Activated naive CD8-positive, alpha-beta T cell treated with anti-CD3 and anti-CD28 coated beads, Interleukin-2, amount 10 ng/mL, durations not matched to agents 7 days and 5 days (primary cell): Measurements from ENCODE around the gene CHAD. TPM values are rescaled to one million over a fixed set of nuclear protein-coding genes. Genes with fewer than 3 reads are reported as not detected.

Experiments used
- ATAC-seq: fragments of 150-1000 bp; cut with Tn5 transposase; one replicate; pipeline ENCODE4 v1.10.0; 2021; ENCODE audit warnings: low read depth, moderate library complexity
- POLR2A ChIA-PET: fragments of 350-600 bp; sonication (Branson Sonifier 250); formaldehyde crosslinking; loops from one replicate; lab custom pipeline; 2021; ENCODE audit warnings: antibody characterized with exemption; lab: Charles Lee
- DNase-seq: peaks from one replicate; pipeline ENCODE4 v3.0.0; 2021
- H3K27ac Mint-ChIP-seq: one replicate; pipeline ENCODE4 v1.8.0; 2022; ENCODE audit warnings: mild to moderate bottlenecking, mixed read lengths
- H3K27me3 Mint-ChIP-seq: one replicate; pipeline ENCODE4 v1.8.0; 2022; ENCODE audit warnings: mild to moderate bottlenecking, moderate library complexity, mixed read lengths
- H3K36me3 Mint-ChIP-seq: one replicate; pipeline ENCODE4 v1.8.0; 2021; ENCODE audit warnings: mild to moderate bottlenecking, mixed read lengths
- H3K4me1 Mint-ChIP-seq: one replicate; pipeline ENCODE4 v1.8.0; 2021; ENCODE audit warnings: mixed read lengths
- H3K4me3 Mint-ChIP-seq: one replicate; pipeline ENCODE4 v1.8.0; 2022; ENCODE audit warnings: mild to moderate bottlenecking, moderate library complexity, mixed read lengths
- H3K9me3 Mint-ChIP-seq: one replicate; pipeline ENCODE4 v1.8.0; 2021; ENCODE audit warnings: mixed read lengths
- total RNA-seq, 2 experiments: library from RNA; stranded (reverse); gene quantifications; one replicate each; pipeline ENCODE4 v1.2.3, GENCODE V29; 2021

Gene CHAD
- total RNA-seq, 2 experiments from 2014 or later: not detected

DNA sequence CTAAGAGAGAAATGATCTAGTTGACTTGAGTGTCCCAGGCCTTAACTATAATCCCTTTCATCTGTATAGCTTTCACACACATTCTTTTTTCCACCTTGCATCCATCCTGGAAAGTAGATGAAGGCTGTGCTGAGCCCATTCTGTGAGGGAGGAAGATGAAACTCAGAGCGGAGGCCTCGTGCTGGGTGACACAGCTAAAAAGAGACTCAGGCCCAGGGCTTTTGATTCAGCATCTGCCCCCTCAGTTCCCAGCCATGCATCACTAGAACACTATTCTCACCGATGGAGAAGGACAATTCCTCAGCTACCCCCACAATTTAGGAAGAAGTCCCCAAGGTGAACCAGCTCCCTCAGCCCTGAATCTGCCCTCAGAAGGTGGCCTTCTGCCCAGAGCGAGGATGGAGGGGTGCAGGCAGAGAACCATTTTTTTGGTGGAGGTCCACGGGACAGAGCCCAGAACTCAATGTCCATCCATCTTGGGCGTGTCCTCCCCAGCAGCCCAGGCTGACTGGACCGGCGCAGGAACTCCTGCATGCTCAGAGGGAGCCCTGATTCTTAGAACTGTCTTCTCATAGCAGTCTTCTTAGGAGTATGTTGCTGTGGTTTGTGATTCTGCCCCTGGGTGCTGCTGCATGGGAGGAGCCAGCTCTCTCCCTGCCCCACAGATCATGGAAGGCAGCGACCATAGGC is 33.8 kb upstream of the CHAD start:
- POLR2A ChIA-PET: interaction anchor here (1.2 kb wide), 1 partner anchor 23 kb away, joined by 3 read pairs; no protein-coding TSS in a partner anchor
- no peak for ATAC-seq
- Mint-ChIP-seq H3K4me3 (no peak overlapping the region), H3K9me3 (no peaks in the 10 kb centered on the region), H3K27ac (no peak overlapping the region), H3K27me3 (peaks cover 10% of the 10 kb centered on the region), H3K4me1 (peaks cover 14% of the 10 kb centered on the region), H3K36me3 (no peaks in the 10 kb centered on the region)
- DNase-seq: no peak

GRCh38 chr17:50501054-50501453 is 32.4 kb upstream of the CHAD start:
- H3K27ac Mint-ChIP-seq: no peak overlapping the region
- no peak overlapping the region for H3K4me3 Mint-ChIP-seq
- peaks cover 14% of the 10 kb centered on the region for H3K4me1 Mint-ChIP-seq
- H3K36me3 Mint-ChIP-seq: no peaks in the 10 kb centered on the region
- ATAC-seq (no peak), DNase-seq (no peak)
- POLR2A ChIA-PET: no interaction called here
- H3K27me3 Mint-ChIP-seq: peaks cover 10% of the 10 kb centered on the region
- no peaks in the 10 kb centered on the region for H3K9me3 Mint-ChIP-seq

DNA sequence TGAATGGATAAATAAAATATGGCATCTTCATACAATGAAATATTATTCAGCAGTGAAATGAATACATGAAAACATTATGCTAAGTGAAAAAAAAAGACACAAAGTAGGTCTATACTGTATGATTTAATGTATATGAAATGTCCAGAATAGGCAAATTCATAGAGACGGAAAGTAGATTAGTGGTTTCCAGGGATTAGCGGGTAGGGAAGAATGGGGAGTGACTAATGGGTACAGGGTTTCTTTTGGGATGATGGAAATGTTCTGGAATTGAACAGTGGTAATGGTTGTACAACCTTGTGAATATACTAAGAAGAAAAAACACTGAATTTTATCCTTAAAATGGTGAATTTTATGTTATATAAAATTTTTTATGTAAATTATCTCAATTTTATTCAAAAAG is 31.0 kb upstream of the CHAD start:
- peaks cover 5% of the 10 kb centered on the region for H3K27me3 Mint-ChIP-seq
- ATAC-seq (no peak), DNase-seq (no peak)
- no peaks in the 10 kb centered on the region for H3K9me3 Mint-ChIP-seq
- H3K27ac Mint-ChIP-seq: no peak overlapping the region
- H3K4me1 Mint-ChIP-seq: peaks cover 10% of the 10 kb centered on the region
- H3K4me3 Mint-ChIP-seq: no peak overlapping the region
- no peaks in the 10 kb centered on the region for H3K36me3 Mint-ChIP-seq
- POLR2A ChIA-PET: no interaction called here

- H3K27ac Mint-ChIP-seq: no peak overlapping the region
- peaks cover 5% of the 10 kb centered on the region for H3K27me3 Mint-ChIP-seq
- POLR2A ChIA-PET: no interaction called here
- no peaks in the 10 kb centered on the region for H3K9me3 Mint-ChIP-seq
- ATAC-seq (no peak), DNase-seq (no peak)
- no peak overlapping the region for H3K4me3 Mint-ChIP-seq
- no peaks in the 10 kb centered on the region for H3K36me3 Mint-ChIP-seq
- peaks cover 7% of the 10 kb centered on the region for H3K4me1 Mint-ChIP-seq
Measured at GRCh38 chr17:50499270-50499669, 30.6 kb upstream of the CHAD start.

- H3K9me3 Mint-ChIP-seq: no peaks in the 10 kb centered on the region
- POLR2A ChIA-PET: no interaction called here
- no peaks in the 10 kb centered on the region for H3K4me1 Mint-ChIP-seq
- DNase-seq (no peak), ATAC-seq (no peak)
- no peak overlapping the region for H3K4me3 Mint-ChIP-seq
- no peak overlapping the region for H3K27ac Mint-ChIP-seq
- no peaks in the 10 kb centered on the region for H3K27me3 Mint-ChIP-seq
- no peaks in the 10 kb centered on the region for H3K36me3 Mint-ChIP-seq
Measured at GRCh38 chr17:50498021-50498874, 29.6 kb upstream of the CHAD start.

DNA sequence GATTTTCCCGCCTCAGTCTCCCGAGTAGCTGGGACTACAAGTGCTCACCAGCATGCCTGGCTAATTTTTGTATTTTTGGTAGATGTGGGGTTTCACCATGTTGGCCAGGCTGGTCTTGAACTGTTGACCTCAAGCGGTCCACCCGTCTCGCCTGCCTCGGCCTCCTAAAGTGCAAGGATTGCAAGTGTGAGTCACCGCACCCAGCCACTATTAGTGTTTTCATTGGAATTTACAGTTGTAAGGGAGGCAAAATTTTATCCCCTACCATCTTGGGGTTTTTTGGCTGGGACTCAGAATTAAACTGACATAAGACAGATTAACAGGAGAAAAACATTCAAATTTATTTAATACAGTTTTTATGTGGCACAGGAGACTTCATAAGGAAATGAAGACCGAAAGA is 27.2 kb upstream of the CHAD start:
- no peak for ATAC-seq
- Mint-ChIP-seq H3K36me3 (no peaks in the 10 kb centered on the region), H3K4me1 (no peaks in the 10 kb centered on the region), H3K27me3 (no peaks in the 10 kb centered on the region), H3K4me3 (no peak overlapping the region), H3K27ac (no peak overlapping the region), H3K9me3 (no peaks in the 10 kb centered on the region)
- POLR2A ChIA-PET: no interaction called here
- no peak for DNase-seq

GRCh38 chr17:50495217-50495823 is 26.6 kb upstream of the CHAD start:
- POLR2A ChIA-PET: no interaction called here
- H3K27ac Mint-ChIP-seq: no peak overlapping the region
- H3K27me3 Mint-ChIP-seq: no peaks in the 10 kb centered on the region
- DNase-seq: no peak
- no peaks in the 10 kb centered on the region for H3K9me3 Mint-ChIP-seq
- no peaks in the 10 kb centered on the region for H3K36me3 Mint-ChIP-seq
- no peaks in the 10 kb centered on the region for H3K4me1 Mint-ChIP-seq
- ATAC-seq: no peak
- no peak overlapping the region for H3K4me3 Mint-ChIP-seq

- no peaks in the 10 kb centered on the region for H3K9me3 Mint-ChIP-seq
- H3K27me3 Mint-ChIP-seq: no peaks in the 10 kb centered on the region
- DNase-seq (no peak), ATAC-seq (no peak)
- no peak overlapping the region for H3K4me3 Mint-ChIP-seq
- no peaks in the 10 kb centered on the region for H3K4me1 Mint-ChIP-seq
- no peaks in the 10 kb centered on the region for H3K36me3 Mint-ChIP-seq
- POLR2A ChIA-PET: no interaction called here
- no peak overlapping the region for H3K27ac Mint-ChIP-seq
Measured at GRCh38 chr17:50493744-50494143, 25.1 kb upstream of the CHAD start.

DNA sequence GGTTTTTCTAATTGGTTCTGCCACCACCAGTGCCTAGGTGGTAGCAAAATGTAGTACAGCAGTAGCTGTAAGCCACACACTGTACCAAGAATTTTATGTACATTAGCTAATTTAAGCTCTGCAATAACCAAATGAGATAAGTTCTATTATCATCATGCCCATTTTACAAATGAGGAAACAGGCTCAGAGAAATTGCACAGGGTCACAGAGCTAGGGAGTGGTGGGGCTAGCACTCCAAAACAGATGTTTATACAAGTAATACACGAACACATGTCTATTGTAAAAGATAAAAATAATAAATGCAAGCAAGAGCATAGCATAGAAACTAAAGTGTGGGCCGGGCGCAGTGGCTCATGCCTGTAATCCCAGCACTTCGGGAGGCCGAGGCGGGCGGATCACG is 23.5 kb upstream of the CHAD start:
- H3K36me3 Mint-ChIP-seq: no peaks in the 10 kb centered on the region
- DNase-seq (no peak), ATAC-seq (no peak)
- H3K27ac Mint-ChIP-seq: no peak overlapping the region
- H3K4me3 Mint-ChIP-seq: no peak overlapping the region
- POLR2A ChIA-PET: no interaction called here
- H3K9me3 Mint-ChIP-seq: no peaks in the 10 kb centered on the region
- no peaks in the 10 kb centered on the region for H3K4me1 Mint-ChIP-seq
- no peaks in the 10 kb centered on the region for H3K27me3 Mint-ChIP-seq

GRCh38 chr17:50491505-50491904 is 22.8 kb upstream of the CHAD start:
- DNase-seq (no peak), ATAC-seq (no peak)
- no peaks in the 10 kb centered on the region for H3K4me1 Mint-ChIP-seq
- H3K27ac Mint-ChIP-seq: no peak overlapping the region
- no peak overlapping the region for H3K4me3 Mint-ChIP-seq
- H3K27me3 Mint-ChIP-seq: no peaks in the 10 kb centered on the region
- POLR2A ChIA-PET: no interaction called here
- H3K36me3 Mint-ChIP-seq: no peaks in the 10 kb centered on the region
- no peaks in the 10 kb centered on the region for H3K9me3 Mint-ChIP-seq

- H3K9me3 Mint-ChIP-seq: no peaks in the 10 kb centered on the region
- POLR2A ChIA-PET: no interaction called here
- no peak overlapping the region for H3K27ac Mint-ChIP-seq
- peaks cover 4% of the 10 kb centered on the region for H3K36me3 Mint-ChIP-seq
- ATAC-seq (no peak), DNase-seq (no peak)
- H3K4me3 Mint-ChIP-seq: no peak overlapping the region
- H3K27me3 Mint-ChIP-seq: no peaks in the 10 kb centered on the region
- no peaks in the 10 kb centered on the region for H3K4me1 Mint-ChIP-seq
Measured at GRCh38 chr17:50488880-50489279, 20.2 kb upstream of the CHAD start.

- Mint-ChIP-seq H3K36me3 (peaks cover 4% of the 10 kb centered on the region), H3K9me3 (no peaks in the 10 kb centered on the region), H3K27me3 (no peaks in the 10 kb centered on the region), H3K27ac (no peak overlapping the region), H3K4me1 (peaks cover 1% of the 10 kb centered on the region), H3K4me3 (no peak overlapping the region)
- no peak for DNase-seq
- POLR2A ChIA-PET: no interaction called here
- no peak for ATAC-seq
Measured at GRCh38 chr17:50487213-50488096, 18.8 kb upstream of the CHAD start.
